LNCaP clone FGC (cell line): ENCODE results near the gene KCNIP1.

ENCODE experiments used
- DNase-seq: peaks from one replicate; pipeline ENCODE4 v3.0.0-alpha.2; 2011; ENCODE audit warnings: low read depth
- H3K4me3 ChIP-seq: 2 replicates; pipeline ENCODE4 v1.5.1; 2011; ENCODE audit warnings: mild to moderate bottlenecking, low read depth, low read length, control low read depth
- TF ChIP-seq, protein P1 (sequence below): IDR thresholded peaks from 2 replicates; pipeline ENCODE4 v1.5.1; 2012; ENCODE audit warnings: mild to moderate bottlenecking; ENCODE audit not compliant: control insufficient read depth, insufficient read depth; ENCODE audit errors: extremely low read depth

KCNIP1 gene

GRCh38 chr5:170533383-170533782, 29.6 kb downstream of the KCNIP1 start:
- TF ChIP-seq, protein P1, sequence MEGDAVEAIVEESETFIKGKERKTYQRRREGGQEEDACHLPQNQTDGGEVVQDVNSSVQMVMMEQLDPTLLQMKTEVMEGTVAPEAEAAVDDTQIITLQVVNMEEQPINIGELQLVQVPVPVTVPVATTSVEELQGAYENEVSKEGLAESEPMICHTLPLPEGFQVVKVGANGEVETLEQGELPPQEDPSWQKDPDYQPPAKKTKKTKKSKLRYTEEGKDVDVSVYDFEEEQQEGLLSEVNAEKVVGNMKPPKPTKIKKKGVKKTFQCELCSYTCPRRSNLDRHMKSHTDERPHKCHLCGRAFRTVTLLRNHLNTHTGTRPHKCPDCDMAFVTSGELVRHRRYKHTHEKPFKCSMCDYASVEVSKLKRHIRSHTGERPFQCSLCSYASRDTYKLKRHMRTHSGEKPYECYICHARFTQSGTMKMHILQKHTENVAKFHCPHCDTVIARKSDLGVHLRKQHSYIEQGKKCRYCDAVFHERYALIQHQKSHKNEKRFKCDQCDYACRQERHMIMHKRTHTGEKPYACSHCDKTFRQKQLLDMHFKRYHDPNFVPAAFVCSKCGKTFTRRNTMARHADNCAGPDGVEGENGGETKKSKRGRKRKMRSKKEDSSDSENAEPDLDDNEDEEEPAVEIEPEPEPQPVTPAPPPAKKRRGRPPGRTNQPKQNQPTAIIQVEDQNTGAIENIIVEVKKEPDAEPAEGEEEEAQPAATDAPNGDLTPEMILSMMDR: no peak
- H3K4me3 ChIP-seq: no peak overlapping the region
- DNase-seq: no peak

DNA sequence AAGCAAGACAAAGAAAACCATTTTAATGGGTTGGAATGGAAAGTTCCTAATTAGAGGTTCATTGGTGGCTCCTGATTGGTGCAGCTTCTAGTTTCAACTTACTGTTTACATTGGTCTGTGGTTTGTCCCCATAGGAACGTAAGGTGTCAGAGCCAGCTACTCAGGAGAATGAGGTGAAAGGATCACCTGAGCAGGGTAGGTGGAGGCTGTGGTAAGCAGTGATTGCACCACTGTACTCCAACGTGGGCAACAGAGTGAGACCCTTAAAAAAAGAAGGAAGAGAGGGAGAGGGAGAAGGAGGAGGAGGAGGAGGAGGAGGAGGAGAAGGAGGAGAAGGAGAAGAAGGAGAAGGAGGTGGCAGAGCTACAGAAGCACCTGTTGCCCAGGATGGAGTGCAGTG, 30.4 kb downstream of the KCNIP1 start:
- DNase-seq: no peak
- TF ChIP-seq, protein P1: no peak
- no peak overlapping the region for H3K4me3 ChIP-seq

DNA sequence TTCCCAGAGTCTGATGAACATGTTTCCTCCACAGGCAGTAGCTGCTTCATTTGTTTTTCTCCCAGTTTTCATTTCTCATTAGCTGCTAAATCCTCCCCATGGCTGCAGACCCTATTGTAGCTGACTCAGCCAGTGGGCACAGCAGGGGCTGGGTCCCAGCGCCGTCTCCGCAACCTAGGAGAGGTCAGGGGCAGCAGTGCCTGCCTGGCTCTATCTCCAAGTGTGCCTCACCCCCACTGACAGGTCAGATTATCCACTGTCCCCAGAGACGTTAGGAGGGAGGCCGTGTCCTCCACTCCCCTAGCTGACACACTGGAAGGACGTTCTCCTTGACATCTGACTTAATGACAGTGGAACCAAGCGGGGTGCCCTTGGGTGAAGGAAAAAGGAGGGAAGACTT, 31.1 kb downstream of the KCNIP1 start:
- TF ChIP-seq, protein P1: no peak
- no peak overlapping the region for H3K4me3 ChIP-seq
- DNase-seq: no peak

- no peak overlapping the region for H3K4me3 ChIP-seq
- TF ChIP-seq, protein P1: no peak
- no peak for DNase-seq
Measured at GRCh38 chr5:170536525-170536924, 32.7 kb downstream of the KCNIP1 start.

- H3K4me3 ChIP-seq: no peak overlapping the region
- TF ChIP-seq, protein P1: no peak
- DNase-seq: no peak
Measured at GRCh38 chr5:170537451-170538095, 33.8 kb downstream of the KCNIP1 start.

DNA sequence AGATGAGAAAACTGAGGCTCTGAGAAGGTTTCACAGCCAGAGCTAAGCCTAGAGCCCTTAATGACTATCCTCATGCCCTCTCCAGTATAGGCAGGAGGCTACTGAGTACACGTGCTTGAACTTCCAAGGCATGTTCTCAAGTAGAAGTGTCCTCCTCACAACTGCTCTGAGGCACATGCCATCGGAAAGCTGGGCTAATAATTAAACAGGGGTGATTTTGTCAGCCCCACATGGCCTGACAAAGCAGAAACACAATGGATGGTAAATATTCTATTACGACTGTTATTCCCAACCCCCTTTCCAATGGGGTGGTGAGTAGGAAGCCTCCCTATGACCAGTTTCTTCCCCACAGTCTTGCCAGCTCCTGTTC, 34.3 kb downstream of the KCNIP1 start:
- TF ChIP-seq, protein P1: no peak
- DNase-seq: no peak
- no peak overlapping the region for H3K4me3 ChIP-seq
